NCI-H1105 (cell line): ENCODE results near the gene ZBTB4.

Experiments
- DNase-seq: peaks from one replicate; lab custom pipeline; 2025; lab: John Stamatoyannopoulos, UW

ZBTB4 gene

DNA sequence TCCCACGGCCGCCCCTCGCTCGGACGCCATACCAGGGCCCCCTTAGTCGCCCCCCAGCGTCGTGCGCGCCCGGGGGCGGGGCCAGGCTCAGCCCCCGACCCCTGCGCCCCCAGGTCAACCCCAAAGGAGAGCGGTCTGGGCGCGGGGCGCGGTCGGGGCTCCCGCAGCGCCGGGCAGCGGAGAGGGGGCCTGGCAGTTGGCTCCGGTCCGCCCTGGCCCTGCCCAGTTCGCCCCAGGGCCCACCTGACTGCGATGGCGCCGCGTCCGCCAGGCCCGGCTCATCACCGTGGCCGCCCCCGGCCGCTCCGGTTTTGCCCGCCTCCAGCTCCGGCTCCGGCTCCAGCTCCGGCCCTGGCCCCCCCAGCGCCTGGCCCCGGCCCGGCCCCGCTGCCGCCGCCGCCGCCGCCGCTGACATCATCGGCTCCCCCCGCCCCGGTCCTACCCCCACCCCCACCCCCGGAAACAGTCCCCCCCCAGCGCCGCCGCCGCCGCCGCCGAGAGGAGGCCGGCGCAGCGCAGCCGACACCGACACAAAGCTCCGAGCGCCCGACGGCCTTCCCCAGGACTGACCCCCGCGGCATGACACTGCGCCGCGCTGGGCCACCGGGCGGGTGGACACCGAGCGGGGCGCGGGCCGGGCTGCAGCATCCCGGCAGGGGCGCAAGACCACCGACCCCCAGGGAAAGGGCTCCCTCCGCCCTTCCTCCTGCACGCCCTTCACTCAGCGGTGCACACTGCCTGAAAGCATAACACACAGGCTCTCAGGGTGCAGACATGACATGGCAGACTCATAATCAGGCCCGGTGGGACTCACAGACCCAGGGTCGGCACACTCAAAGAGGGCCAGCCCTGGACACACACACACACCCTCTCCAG, at the start of gene ZBTB4:
Gene ZBTB4, minus strand, starts transcription at position 419 of the 876 bp plus-strand sequence. CDS start 12,830 bp downstream, outside the sequence.
- peak; percentile 44 for DNase-seq

GRCh38 chr17:7528842-7529241, 49.4 kb upstream of the ZBTB4 start:
- no peak for DNase-seq

DNA sequence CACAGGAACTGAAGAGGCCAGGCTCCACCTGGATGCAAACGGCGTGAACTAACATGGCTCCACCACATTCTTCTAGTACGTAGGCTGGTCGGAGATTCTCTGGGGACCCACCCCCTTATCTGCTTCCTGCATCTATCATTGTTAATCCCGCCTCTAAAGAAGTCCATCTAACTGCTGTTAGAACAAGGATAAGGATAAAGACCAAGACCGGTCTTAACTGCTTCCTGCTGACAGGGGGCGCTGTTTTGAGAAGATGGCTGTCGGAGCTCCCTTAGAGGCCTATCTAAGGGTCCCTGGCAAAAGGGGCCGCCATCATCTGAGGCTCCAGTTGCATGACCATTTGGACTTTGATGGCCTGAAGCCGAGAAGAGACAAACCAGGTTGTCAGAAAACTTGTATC, 43.6 kb upstream of the ZBTB4 start:
- no peak for DNase-seq

DNA sequence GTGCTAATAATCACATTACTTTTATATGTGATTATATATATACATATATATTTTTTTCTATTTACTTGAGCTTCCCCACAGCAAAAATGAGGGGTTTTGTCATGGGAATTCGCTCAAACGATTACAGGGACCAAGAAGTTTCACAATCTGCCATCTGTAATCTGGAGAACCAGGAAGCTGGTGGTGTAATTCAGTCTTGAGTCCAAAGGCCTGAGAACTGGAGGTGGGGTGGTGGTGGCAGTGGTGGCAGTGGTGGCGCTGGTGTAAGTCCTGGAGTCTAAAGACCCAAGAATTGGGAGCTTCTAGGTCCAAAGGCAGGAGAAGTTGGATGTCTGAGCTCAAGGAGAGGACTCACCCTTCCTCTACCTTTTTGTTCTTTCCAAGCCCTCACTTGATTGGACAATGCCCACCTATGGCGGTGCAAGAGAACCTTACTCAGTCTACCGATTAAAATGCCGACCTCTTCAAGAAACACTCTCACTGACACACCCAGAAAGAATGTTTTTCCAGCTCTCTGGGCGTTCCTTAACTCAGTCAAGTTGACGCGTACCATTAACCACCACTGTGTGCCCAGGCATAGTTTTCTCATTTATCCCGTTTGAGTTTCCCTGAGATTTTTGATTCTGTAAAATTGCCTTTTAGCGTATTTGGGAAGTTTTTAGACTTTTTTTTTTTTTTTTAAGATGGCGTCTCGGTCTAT, 36.6 kb upstream of the ZBTB4 start:
- no peak for DNase-seq

- no peak for DNase-seq
Measured at GRCh38 chr17:7513850-7514419, 34.5 kb upstream of the ZBTB4 start.

DNA sequence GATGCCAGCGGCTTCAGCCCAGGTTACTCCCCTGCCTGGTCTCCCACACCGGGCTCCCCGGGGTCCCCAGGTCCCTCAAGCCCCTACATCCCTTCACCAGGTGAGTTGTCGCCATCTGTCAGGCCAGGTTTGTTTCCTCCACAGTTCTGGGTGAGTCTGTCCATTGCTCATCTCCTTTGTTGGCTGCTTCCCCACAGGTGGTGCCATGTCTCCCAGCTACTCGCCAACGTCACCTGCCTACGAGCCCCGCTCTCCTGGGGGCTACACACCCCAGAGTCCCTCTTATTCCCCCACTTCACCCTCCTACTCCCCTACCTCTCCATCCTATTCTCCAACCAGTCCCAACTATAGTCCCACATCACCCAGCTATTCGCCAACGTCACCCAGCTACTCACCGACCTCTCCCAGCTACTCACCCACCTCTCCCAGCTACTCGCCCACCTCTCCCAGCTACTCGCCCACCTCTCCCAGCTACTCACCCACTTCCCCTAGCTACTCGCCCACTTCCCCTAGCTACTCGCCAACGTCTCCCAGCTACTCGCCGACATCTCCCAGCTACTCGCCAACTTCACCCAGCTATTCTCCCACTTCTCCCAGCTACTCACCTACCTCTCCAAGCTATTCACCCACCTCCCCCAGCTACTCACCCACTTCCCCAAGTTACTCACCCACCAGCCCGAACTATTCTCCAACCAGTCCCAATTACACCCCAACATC, 33.6 kb upstream of the ZBTB4 start:
- DNase-seq = no peak

DNA sequence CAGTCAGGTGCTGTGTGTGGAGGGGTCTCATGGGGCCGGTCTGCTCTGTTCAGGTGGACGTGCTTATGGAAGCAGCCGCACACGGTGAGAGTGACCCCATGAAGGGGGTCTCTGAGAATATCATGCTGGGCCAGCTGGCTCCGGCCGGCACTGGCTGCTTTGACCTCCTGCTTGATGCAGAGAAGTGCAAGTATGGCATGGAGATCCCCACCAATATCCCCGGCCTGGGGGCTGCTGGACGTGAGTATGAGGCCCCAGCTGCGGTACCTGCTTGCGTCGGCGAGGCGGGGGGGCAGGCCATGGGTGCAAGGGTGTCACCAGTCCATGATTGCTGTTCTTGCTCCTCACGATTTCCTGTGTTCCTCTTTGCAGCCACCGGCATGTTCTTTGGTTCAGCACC, 32.7 kb upstream of the ZBTB4 start:
- no peak for DNase-seq

DNA sequence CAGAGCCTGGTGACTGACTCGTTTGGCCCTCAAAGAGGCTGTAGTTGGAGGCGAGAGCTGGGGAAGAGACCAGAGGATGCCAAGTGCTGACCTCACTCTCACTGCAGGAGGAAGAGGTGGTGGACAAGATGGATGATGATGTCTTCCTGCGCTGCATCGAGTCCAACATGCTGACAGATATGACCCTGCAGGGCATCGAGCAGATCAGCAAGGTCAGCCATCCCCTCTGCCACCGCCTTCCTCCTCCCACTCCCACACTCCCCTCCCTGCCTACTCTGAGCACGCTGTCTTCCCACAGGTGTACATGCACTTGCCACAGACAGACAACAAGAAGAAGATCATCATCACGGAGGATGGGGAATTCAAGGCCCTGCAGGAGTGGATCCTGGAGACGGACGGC, 31.7 kb upstream of the ZBTB4 start:
- DNase-seq = no peak

GRCh38 chr17:7509937-7510336, 30.5 kb upstream of the ZBTB4 start:
- DNase-seq = no peak

DNA sequence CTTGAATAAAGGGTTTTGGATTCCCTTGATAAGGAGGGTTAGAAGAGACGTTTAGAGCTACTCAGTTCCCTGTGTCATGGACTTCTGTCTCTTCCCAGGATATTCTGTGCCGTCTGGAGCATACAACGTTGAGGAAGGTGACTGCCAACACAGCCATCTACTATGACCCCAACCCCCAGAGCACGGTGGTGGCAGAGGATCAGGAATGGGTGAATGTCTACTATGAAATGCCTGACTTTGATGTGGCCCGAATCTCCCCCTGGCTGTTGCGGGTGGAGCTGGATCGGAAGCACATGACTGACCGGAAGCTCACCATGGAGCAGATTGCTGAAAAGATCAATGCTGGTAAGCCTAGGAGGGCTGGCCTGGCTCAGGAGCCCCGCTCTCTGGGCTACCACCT, 29.4 kb upstream of the ZBTB4 start:
- DNase-seq = no peak

GRCh38 chr17:7508145-7508544, 28.7 kb upstream of the ZBTB4 start:
- DNase-seq = no peak

DNA sequence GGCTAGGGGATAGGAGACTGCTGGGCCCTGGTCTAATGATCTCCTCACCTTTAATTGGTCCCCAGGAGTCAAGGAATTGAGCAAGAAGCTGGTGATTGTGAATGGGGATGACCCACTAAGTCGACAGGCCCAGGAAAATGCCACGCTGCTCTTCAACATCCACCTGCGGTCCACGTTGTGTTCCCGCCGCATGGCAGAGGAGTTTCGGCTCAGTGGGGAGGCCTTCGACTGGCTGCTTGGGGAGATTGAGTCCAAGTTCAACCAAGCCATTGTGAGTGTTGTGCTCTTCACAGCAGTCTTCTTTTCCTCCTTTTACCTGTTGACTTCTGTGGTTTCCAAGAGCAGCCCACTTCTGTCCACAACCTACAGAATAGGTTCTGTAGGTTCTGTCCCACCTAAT, 24.1 kb upstream of the ZBTB4 start:
- no peak for DNase-seq

DNA sequence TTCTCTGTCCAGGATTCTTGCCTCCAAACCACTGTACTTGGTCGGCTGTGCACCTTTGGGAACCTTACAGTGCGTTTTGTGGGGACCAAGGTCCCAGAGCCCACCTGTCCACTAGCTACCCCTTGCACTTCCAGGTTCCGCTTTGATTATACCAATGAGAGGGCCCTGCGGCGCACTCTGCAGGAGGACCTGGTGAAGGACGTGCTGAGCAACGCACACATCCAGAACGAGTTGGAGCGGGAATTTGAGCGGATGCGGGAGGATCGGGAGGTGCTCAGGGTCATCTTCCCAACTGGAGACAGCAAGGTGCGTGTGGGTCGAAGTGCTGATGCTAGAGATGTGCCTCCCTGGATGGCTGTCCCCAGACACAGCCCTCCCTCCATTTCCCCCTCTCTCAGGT, 23.6 kb upstream of the ZBTB4 start:
- no peak for DNase-seq

DNA sequence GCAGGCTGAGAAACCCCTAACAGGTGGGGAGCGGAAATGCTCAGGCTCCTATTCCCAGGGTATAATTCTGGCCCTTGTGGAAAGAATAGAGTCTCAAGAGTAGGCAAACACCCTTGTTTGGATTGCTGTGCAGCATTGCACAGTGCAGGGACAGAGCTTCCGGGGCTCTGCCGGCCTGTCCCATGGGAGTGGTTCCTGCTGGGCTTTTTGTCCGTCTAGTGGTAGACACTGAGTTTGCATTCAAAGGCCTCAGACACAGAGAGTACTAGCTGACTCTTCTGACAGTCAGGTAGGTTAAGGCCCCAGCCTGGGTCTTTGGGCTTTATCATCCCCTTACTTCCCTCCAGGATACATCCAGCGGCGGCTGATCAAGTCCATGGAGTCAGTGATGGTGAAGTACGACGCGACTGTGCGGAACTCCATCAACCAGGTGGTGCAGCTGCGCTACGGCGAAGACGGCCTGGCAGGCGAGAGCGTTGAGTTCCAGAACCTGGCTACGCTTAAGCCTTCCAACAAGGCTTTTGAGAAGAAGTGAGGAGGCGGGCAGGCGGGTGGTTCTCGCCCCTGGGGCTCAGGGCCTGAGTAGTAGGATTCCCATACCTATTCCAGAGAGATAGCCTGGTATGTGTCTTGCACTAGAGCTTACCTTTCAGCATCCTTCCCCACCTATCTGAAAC, 22.9 kb upstream of the ZBTB4 start:
- DNase-seq = no peak

- no peak for DNase-seq
Measured at GRCh38 chr17:7501729-7502128, 22.3 kb upstream of the ZBTB4 start.

GRCh38 chr17:7499161-7499560, 19.7 kb upstream of the ZBTB4 start:
- no peak for DNase-seq

GRCh38 chr17:7497636-7498035, 18.2 kb upstream of the ZBTB4 start:
- DNase-seq = no peak

DNA sequence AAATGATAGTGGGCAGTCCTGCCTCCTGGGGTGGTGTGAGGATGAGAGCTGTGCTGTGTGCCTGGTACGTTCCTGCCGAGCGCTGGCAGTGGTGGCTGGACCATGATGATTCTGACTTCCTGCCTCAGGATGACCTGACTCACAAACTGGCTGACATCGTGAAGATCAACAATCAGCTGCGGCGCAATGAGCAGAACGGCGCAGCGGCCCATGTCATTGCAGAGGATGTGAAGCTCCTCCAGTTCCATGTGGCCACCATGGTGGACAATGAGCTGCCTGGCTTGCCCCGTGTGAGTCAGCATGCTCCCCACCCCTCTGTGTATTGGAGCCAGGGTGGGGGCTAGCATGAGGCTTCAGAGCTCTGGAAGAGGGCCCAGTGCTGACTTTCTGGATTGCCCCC, 17.8 kb upstream of the ZBTB4 start:
- DNase-seq = no peak

- DNase-seq = no peak
Measured at GRCh38 chr17:7496470-7497183, 17.2 kb upstream of the ZBTB4 start.

DNA sequence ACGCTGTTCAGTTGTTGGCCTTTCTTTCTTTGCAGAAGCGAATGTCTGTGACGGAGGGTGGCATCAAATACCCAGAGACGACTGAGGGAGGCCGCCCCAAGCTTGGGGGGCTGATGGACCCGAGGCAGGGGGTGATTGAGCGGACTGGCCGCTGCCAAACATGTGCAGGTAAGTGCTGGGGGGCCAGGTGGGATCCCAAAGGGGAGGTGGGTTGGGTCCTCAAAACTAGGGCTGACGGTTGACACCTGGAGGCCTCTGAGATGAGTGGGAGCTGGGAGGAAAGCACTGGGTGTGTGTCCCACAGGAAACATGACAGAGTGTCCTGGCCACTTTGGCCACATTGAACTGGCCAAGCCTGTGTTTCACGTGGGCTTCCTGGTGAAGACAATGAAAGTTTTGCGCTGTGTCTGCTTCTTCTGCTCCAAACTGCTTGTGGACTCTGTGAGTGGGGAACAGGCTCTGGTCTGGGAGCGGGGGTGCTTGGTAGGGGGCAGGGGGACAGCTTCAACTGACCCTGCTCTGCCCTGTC, 16.5 kb upstream of the ZBTB4 start:
- no peak for DNase-seq

DNA sequence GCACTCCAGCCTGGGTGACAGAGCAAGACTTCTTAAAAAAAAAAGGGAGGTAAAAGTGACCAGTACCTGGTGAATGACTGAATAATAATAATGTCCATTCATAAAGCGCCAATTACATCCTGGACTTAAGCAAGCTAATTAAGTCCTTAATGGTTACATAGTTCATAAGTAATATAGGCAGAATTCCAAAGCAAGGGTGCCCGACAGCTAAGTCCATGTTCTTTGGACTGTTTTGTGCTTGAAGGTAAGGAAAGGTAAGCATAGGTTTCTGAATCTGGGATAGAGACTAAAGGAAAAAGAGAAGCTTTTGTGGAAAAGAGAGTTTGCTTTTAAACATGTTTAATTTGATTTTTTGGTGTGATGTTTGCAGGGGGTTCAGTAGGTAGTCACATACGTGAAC, 14.5 kb upstream of the ZBTB4 start:
- no peak for DNase-seq
